HG02759 (cell line): ENCODE data around the gene CCDC167.
A peak's percentile ranks its signal among the peaks of the same experiment; 100 is the strongest.

Source experiments
- ATAC-seq: cut with Tn5 transposase; IDR thresholded peaks from one replicate; pipeline ENCODE4 v1.9.1; 2021; ENCODE audit warnings: mild to moderate bottlenecking, moderate library complexity; ENCODE audit not compliant: unreplicated experiment

The CCDC167 gene

DNA sequence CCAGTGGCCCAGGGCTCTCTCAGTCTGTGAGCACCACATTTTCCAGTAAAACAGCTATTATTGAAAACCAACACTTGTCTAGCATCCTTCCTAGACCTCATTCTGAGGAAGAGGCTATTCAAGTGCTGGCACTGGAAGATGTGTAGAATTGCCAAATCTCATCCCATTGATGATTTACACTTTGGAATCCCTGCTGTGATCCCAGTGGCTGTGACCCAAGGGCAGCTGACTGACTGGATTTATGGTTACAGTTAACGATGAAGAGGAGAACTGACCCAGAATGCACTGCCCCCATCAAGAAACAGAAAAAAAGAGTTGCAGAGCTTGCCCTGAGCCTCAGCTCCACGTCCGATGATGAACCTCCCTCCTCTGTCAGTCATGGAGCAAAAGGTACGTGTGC is 64.3 kb downstream of the CCDC167 start:
- ATAC-seq: no peak

DNA sequence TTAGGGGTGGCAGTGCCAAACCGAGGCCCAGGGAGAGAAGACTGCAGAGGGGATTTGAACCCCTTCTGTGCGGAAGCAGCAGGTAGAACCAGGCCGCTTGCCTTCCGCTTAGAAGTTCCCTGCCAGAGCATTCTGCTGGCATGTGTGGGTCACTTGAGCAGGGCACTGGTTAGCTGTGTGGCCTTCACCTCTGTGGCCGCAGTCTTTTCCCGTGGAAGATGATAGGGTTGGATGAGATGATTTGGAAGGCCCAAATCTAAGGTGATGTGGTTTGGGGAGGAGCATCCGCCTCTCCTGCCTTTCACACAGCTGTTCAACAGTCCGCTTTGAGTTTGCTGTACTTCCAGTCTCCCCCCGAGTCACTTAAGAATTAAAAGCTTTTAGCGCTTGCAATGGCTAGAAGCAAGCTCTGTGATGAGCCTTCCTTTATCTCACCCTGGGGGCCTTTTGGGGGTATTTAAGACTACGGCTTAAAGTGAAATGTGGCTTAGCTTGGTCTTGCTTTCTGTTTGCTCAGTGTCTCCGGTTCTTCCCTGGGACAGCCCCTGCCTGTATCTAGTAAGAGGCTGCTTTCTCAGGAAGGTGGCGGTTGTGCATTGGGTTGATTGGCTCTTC is 65.9 kb downstream of the CCDC167 start:
- ATAC-seq: peak; percentile 25
